Measurements from ENCODE around the gene GRID2. TPM values are rescaled to one million over a fixed set of nuclear protein-coding genes. Genes with fewer than 3 reads are reported as not detected.

The GRID2 gene
- polyA plus RNA-seq, 2 donors, result 0.02 TPM; not detected in 1

DNA sequence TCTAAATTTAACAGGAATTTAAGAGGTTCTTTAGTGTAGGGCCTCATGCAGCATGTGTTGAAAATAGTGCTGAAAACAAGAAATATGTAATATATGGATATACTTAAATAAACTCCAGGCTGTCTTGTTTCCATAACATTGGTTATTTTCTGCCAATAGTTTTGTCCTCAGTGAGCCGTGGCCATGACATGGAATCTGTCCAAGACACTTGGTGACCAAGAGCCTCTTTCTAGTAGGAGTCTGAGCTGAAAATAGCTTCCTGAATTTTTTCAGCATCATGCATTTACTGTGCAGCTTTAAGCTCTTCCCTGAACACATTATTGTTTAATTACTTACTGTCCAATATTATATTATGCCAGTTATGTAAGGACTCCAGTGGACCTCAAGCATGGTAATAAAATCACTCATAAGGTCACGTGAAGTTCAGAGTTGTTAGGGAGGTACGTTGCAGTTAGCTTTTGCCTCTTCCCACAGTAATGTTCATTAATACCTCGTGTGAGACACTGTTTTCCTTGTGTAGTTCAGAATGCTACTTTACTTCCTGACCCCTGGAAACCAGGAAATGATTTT lies 488.2 kb downstream of the GRID2 start:
- Histone ChIP-seq H3K4me1 (ENCODE audit: control insufficient read depth in 2 of 2, insufficient read depth in 2 of 2, low read length in 1 of 2) (no peaks in the 10 kb centered on the region), H3K27me3 (ENCODE audit: control insufficient read depth in 1 of 2, insufficient read depth in 2 of 2, low read length in 2 of 2) (no peaks in the 10 kb centered on the region), H3K9me3 (ENCODE audit: control insufficient read depth in 2 of 2, insufficient read depth in 1 of 2, low read depth in 1 of 2, low read length in 1 of 2) (no peaks in the 10 kb centered on the region), H3K36me3 (ENCODE audit: control insufficient read depth in 2 of 2, insufficient read depth in 2 of 2, low read length in 1 of 2) (no peaks in the 10 kb centered on the region), H3K4me3 (ENCODE audit: low read depth in 1 of 2, low read length in 2 of 2) (no peak overlapping the region), H3K27ac (ENCODE audit: low read depth in 2 of 2, low read length in 1 of 2) (no peak overlapping the region)
- 41 to 48% methylated on average over 4 of the region's 4 CpGs for WGBS, 2 donors

DNA sequence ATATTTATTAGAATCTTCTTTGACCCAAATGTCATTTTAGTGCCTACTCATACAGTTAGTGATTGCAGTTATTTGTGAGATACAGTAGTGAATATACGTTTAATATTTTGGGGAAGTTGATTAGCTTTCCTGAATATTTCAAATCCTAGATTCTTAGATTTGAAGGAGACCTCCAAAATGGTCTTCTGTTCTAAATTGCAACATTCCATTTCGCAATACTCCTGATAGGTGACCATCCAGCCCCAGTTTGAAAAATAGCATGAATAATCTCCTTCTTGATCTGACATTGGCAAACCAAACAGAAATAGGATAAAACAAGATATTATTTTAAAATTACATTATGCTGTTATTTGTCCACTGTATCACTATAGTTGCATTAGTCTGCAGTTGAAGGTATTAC lies 505.6 kb downstream of the GRID2 start:
- Histone ChIP-seq H3K4me1 (ENCODE audit: control insufficient read depth in 2 of 2, insufficient read depth in 2 of 2, low read length in 1 of 2) (no peaks in the 10 kb centered on the region), H3K36me3 (ENCODE audit: control insufficient read depth in 2 of 2, insufficient read depth in 2 of 2, low read length in 1 of 2) (no peaks in the 10 kb centered on the region), H3K4me3 (ENCODE audit: low read depth in 1 of 2, low read length in 2 of 2) (no peak overlapping the region), H3K9me3 (ENCODE audit: control insufficient read depth in 2 of 2, insufficient read depth in 1 of 2, low read depth in 1 of 2, low read length in 1 of 2) (no peaks in the 10 kb centered on the region), H3K27me3 (ENCODE audit: control insufficient read depth in 1 of 2, insufficient read depth in 2 of 2, low read length in 2 of 2) (no peaks in the 10 kb centered on the region), H3K27ac (ENCODE audit: low read depth in 2 of 2, low read length in 1 of 2) (no peak overlapping the region)
- WGBS, 2 donors, result 79 to 82% methylated on average over 2 of the region's 2 CpGs

GRCh38 chr4:92812652-92813051 lies 508.9 kb downstream of the GRID2 start:
- Histone ChIP-seq H3K36me3 (ENCODE audit: control insufficient read depth in 2 of 2, insufficient read depth in 2 of 2, low read length in 1 of 2) (no peaks in the 10 kb centered on the region), H3K4me1 (ENCODE audit: control insufficient read depth in 2 of 2, insufficient read depth in 2 of 2, low read length in 1 of 2) (no peaks in the 10 kb centered on the region), H3K27ac (ENCODE audit: low read depth in 2 of 2, low read length in 1 of 2) (no peak overlapping the region), H3K27me3 (ENCODE audit: control insufficient read depth in 1 of 2, insufficient read depth in 2 of 2, low read length in 2 of 2) (no peaks in the 10 kb centered on the region), H3K9me3 (ENCODE audit: control insufficient read depth in 2 of 2, insufficient read depth in 1 of 2, low read depth in 1 of 2, low read length in 1 of 2) (no peaks in the 10 kb centered on the region), H3K4me3 (ENCODE audit: low read depth in 1 of 2, low read length in 2 of 2) (no peak overlapping the region)
- 30 to 39% methylated on average over 1 of the region's 1 CpG for WGBS, 2 donors

DNA sequence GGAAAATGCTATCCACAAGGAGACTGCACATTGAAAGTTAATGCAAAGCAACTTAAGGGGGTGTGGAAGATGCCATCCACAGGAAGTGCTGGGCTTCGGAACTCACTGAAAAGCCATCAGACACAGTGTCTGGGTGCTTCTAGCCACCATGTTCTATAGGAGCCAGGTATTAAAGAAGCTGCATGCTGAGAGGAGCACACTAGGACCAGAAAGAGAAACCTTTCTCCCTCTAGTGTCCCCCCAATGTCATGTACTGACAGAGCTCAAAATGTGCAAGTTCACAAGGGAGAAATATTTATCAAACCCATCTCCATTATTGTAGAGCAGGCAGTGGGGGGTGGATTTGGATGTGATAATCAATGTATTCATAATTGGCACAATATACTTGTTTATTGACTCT lies 510.9 kb downstream of the GRID2 start:
- no peaks in the 10 kb centered on the region for H3K36me3 ChIP-seq (ENCODE audit: control insufficient read depth in 2 of 2, insufficient read depth in 2 of 2, low read length in 1 of 2)
- H3K27me3 ChIP-seq (ENCODE audit: control insufficient read depth in 1 of 2, insufficient read depth in 2 of 2, low read length in 2 of 2), result no peaks in the 10 kb centered on the region
- no peak overlapping the region for H3K4me3 ChIP-seq (ENCODE audit: low read depth in 1 of 2, low read length in 2 of 2)
- no peak overlapping the region for H3K27ac ChIP-seq (ENCODE audit: low read depth in 2 of 2, low read length in 1 of 2)
- no peaks in the 10 kb centered on the region for H3K4me1 ChIP-seq (ENCODE audit: control insufficient read depth in 2 of 2, insufficient read depth in 2 of 2, low read length in 1 of 2)
- no peaks in the 10 kb centered on the region for H3K9me3 ChIP-seq (ENCODE audit: control insufficient read depth in 2 of 2, insufficient read depth in 1 of 2, low read depth in 1 of 2, low read length in 1 of 2)
- 89 to 100% methylated on average over 1 of the region's 1 CpG for WGBS, 2 donors

DNA sequence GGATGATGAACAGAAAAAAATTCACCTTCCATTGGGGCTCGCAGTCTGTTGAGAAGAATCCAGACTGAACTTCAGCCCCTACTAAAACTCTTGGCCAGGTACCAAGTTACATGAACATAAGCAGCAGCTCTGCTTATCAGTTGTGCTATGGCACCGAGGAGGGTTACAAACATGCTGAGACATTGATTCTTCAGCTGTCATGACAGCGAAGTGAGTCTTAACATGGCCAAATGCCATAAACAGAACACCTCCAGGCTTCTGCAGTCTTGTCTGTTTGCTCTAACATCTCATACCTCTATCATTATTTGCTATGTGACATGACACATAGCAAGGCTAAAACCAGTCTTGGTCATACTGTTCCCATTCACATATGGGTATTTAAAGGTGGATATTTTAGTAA lies 521.5 kb downstream of the GRID2 start:
- H3K36me3 ChIP-seq (ENCODE audit: control insufficient read depth in 2 of 2, insufficient read depth in 2 of 2, low read length in 1 of 2), result no peaks in the 10 kb centered on the region
- H3K27me3 ChIP-seq (ENCODE audit: control insufficient read depth in 1 of 2, insufficient read depth in 2 of 2, low read length in 2 of 2), result no peaks in the 10 kb centered on the region
- H3K4me1 ChIP-seq (ENCODE audit: control insufficient read depth in 2 of 2, insufficient read depth in 2 of 2, low read length in 1 of 2), result no peaks in the 10 kb centered on the region
- 45 to 47% methylated on average over 3 of the region's 3 CpGs for WGBS, 2 donors
- H3K4me3 ChIP-seq (ENCODE audit: low read depth in 1 of 2, low read length in 2 of 2), result no peak overlapping the region
- H3K9me3 ChIP-seq (ENCODE audit: control insufficient read depth in 2 of 2, insufficient read depth in 1 of 2, low read depth in 1 of 2, low read length in 1 of 2), result peaks cover 0 to 6% of the 10 kb centered on the region in 2 donors
- H3K27ac ChIP-seq (ENCODE audit: low read depth in 2 of 2, low read length in 1 of 2), result no peak overlapping the region

GRCh38 chr4:92825791-92826190 lies 522.0 kb downstream of the GRID2 start:
- no peaks in the 10 kb centered on the region for H3K27me3 ChIP-seq (ENCODE audit: control insufficient read depth in 1 of 2, insufficient read depth in 2 of 2, low read length in 2 of 2)
- no peak overlapping the region for H3K27ac ChIP-seq (ENCODE audit: low read depth in 2 of 2, low read length in 1 of 2)
- no peaks in the 10 kb centered on the region for H3K36me3 ChIP-seq (ENCODE audit: control insufficient read depth in 2 of 2, insufficient read depth in 2 of 2, low read length in 1 of 2)
- peaks cover 0 to 6% of the 10 kb centered on the region in 2 donors for H3K9me3 ChIP-seq (ENCODE audit: control insufficient read depth in 2 of 2, insufficient read depth in 1 of 2, low read depth in 1 of 2, low read length in 1 of 2)
- no peaks in the 10 kb centered on the region for H3K4me1 ChIP-seq (ENCODE audit: control insufficient read depth in 2 of 2, insufficient read depth in 2 of 2, low read length in 1 of 2)
- H3K4me3 ChIP-seq (ENCODE audit: low read depth in 1 of 2, low read length in 2 of 2), result no peak overlapping the region

DNA sequence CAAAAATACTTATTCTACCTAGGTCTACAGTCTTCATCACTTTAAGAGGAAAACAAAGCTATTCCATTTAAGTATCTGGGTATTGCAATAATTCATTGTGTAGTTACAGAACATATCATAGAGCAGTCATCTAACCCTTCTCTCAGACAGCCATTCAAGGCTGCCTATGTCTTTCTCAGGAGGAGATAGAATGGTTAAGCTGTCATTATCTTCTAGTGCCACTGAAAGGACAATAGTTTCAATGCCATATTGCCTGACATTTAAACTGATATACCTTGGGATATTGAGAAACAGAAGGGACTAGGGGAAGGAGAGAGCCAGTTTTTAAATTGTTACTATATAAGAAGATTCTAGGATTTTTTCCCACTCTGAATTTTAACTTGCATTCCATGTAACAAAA lies 527.0 kb downstream of the GRID2 start:
- H3K9me3 ChIP-seq (ENCODE audit: control insufficient read depth in 2 of 2, insufficient read depth in 1 of 2, low read depth in 1 of 2, low read length in 1 of 2), result no peaks in the 10 kb centered on the region
- no peaks in the 10 kb centered on the region for H3K27me3 ChIP-seq (ENCODE audit: control insufficient read depth in 1 of 2, insufficient read depth in 2 of 2, low read length in 2 of 2)
- no peaks in the 10 kb centered on the region for H3K36me3 ChIP-seq (ENCODE audit: control insufficient read depth in 2 of 2, insufficient read depth in 2 of 2, low read length in 1 of 2)

GRCh38 chr4:92840880-92841279 lies 537.1 kb downstream of the GRID2 start:
- H3K4me1 ChIP-seq (ENCODE audit: control insufficient read depth in 2 of 2, insufficient read depth in 2 of 2, low read length in 1 of 2), result no peaks in the 10 kb centered on the region
- no peaks in the 10 kb centered on the region for H3K9me3 ChIP-seq (ENCODE audit: control insufficient read depth in 2 of 2, insufficient read depth in 1 of 2, low read depth in 1 of 2, low read length in 1 of 2)
- no peak overlapping the region for H3K27ac ChIP-seq (ENCODE audit: low read depth in 2 of 2, low read length in 1 of 2)

More for the DNA sequence above, 527.0 kb downstream of the GRID2 start:
- Histone ChIP-seq H3K4me3 (ENCODE audit: low read depth in 1 of 2, low read length in 2 of 2) (no peak overlapping the region), H3K4me1 (ENCODE audit: control insufficient read depth in 2 of 2, insufficient read depth in 2 of 2, low read length in 1 of 2) (no peaks in the 10 kb centered on the region), H3K27ac (ENCODE audit: low read depth in 2 of 2, low read length in 1 of 2) (no peak overlapping the region)

DNA sequence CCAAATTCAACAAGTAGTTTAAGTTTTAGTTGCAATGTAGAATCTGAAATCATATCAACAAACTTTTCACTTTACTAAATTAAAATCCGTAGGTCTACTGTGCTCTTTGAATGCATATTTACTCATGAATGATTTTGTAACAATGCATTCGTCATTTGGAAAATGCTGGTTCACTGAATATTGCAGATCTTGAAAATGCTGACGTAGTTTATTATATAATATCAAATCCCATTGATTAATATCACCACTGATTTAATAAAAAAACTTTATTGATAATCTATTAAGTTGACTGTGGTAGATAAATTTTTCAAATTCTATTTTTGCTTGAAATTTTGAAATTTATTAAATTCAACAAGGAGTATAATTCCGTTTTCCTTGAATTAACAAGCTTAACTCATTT lies 540.0 kb downstream of the GRID2 start:
- no peak overlapping the region for H3K27ac ChIP-seq (ENCODE audit: low read depth in 2 of 2, low read length in 1 of 2)
- H3K9me3 ChIP-seq (ENCODE audit: control insufficient read depth in 2 of 2, insufficient read depth in 1 of 2, low read depth in 1 of 2, low read length in 1 of 2), result no peaks in the 10 kb centered on the region
- no peaks in the 10 kb centered on the region for H3K36me3 ChIP-seq (ENCODE audit: control insufficient read depth in 2 of 2, insufficient read depth in 2 of 2, low read length in 1 of 2)
- no peaks in the 10 kb centered on the region for H3K4me1 ChIP-seq (ENCODE audit: control insufficient read depth in 2 of 2, insufficient read depth in 2 of 2, low read length in 1 of 2)
- WGBS, 2 donors, result 88 to 91% methylated on average over 4 of the region's 4 CpGs
- no peaks in the 10 kb centered on the region for H3K27me3 ChIP-seq (ENCODE audit: control insufficient read depth in 1 of 2, insufficient read depth in 2 of 2, low read length in 2 of 2)
- H3K4me3 ChIP-seq (ENCODE audit: low read depth in 1 of 2, low read length in 2 of 2), result no peak overlapping the region

More at GRCh38 chr4:92840880-92841279, 537.1 kb downstream of the GRID2 start:
- H3K27me3 ChIP-seq (ENCODE audit: control insufficient read depth in 1 of 2, insufficient read depth in 2 of 2, low read length in 2 of 2), result no peaks in the 10 kb centered on the region
- H3K4me3 ChIP-seq (ENCODE audit: low read depth in 1 of 2, low read length in 2 of 2), result no peak overlapping the region
- H3K36me3 ChIP-seq (ENCODE audit: control insufficient read depth in 2 of 2, insufficient read depth in 2 of 2, low read length in 1 of 2), result no peaks in the 10 kb centered on the region

DNA sequence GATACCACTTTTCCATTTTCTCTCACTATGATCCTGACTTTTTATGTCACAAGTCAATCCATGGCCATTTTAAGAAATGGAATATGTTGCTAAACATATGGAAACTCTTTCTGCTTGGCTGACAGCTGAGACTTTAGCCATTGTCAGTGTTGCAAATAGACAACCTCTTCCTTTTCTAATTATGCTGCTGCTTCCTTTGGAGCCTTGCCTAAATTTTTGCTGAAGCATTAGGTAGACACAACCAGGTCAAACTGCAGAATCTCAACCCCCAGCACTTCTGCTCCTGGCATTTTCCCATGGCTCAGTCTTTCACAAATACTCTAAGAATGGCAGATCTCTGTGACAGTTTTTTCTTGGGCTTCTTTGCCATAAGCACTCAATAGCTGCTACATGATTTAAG lies 543.3 kb downstream of the GRID2 start:
- Histone ChIP-seq H3K36me3 (ENCODE audit: control insufficient read depth in 2 of 2, insufficient read depth in 2 of 2, low read length in 1 of 2) (no peaks in the 10 kb centered on the region), H3K27me3 (ENCODE audit: control insufficient read depth in 1 of 2, insufficient read depth in 2 of 2, low read length in 2 of 2) (no peaks in the 10 kb centered on the region), H3K4me1 (ENCODE audit: control insufficient read depth in 2 of 2, insufficient read depth in 2 of 2, low read length in 1 of 2) (no peaks in the 10 kb centered on the region), H3K27ac (ENCODE audit: low read depth in 2 of 2, low read length in 1 of 2) (no peak overlapping the region), H3K4me3 (ENCODE audit: low read depth in 1 of 2, low read length in 2 of 2) (no peak overlapping the region), H3K9me3 (ENCODE audit: control insufficient read depth in 2 of 2, insufficient read depth in 1 of 2, low read depth in 1 of 2, low read length in 1 of 2) (no peaks in the 10 kb centered on the region)
